ENCODE measurements around the gene WDR20.

DNA sequence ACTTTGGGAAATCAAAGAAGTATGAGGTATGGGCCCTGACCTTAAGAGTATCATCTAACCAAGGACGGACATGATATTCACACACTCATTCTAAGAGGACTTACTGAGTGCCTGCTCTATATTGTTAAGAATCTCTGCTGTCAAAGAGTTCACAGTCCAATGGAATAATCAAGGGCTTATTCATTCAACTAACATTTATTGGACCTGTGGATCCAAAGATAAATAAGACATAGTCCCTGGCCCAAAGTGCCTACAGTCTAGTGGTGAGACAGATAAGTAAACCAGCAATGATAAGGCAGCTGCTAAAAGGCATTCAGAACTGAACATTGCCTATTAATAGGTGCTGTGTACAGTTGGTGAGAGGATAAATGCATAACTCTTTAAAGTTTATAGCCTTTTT, 11.0 kb downstream of the WDR20 start:
- TF ChIP-seq, protein P1, sequence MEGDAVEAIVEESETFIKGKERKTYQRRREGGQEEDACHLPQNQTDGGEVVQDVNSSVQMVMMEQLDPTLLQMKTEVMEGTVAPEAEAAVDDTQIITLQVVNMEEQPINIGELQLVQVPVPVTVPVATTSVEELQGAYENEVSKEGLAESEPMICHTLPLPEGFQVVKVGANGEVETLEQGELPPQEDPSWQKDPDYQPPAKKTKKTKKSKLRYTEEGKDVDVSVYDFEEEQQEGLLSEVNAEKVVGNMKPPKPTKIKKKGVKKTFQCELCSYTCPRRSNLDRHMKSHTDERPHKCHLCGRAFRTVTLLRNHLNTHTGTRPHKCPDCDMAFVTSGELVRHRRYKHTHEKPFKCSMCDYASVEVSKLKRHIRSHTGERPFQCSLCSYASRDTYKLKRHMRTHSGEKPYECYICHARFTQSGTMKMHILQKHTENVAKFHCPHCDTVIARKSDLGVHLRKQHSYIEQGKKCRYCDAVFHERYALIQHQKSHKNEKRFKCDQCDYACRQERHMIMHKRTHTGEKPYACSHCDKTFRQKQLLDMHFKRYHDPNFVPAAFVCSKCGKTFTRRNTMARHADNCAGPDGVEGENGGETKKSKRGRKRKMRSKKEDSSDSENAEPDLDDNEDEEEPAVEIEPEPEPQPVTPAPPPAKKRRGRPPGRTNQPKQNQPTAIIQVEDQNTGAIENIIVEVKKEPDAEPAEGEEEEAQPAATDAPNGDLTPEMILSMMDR (conservative IDR thresholded peaks at IDR 0.05; ENCODE audit: low read depth, low read length): no peak
- no peak for TF ChIP-seq POLR2A (IDR thresholded peaks at IDR 0.05; ENCODE audit: low read depth, low read length)
- no peak for TF ChIP-seq RAD21 (IDR thresholded peaks at IDR 0.05; ENCODE audit: low read length)
- no peak for TF ChIP-seq RFX5 (IDR thresholded peaks at IDR 0.05; ENCODE audit: low read depth, low read length)
- no peak for TF ChIP-seq RCOR1 (IDR thresholded peaks at IDR 0.05; ENCODE audit: insufficient replicate concordance, low read length)
- TF ChIP-seq, protein P2, sequence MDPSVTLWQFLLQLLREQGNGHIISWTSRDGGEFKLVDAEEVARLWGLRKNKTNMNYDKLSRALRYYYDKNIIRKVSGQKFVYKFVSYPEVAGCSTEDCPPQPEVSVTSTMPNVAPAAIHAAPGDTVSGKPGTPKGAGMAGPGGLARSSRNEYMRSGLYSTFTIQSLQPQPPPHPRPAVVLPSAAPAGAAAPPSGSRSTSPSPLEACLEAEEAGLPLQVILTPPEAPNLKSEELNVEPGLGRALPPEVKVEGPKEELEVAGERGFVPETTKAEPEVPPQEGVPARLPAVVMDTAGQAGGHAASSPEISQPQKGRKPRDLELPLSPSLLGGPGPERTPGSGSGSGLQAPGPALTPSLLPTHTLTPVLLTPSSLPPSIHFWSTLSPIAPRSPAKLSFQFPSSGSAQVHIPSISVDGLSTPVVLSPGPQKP (IDR thresholded peaks at IDR 0.05; ENCODE audit: borderline replicate concordance, low read depth, low read length): no peak
- TF ChIP-seq MXI1 (IDR thresholded peaks at IDR 0.05; ENCODE audit: borderline replicate concordance, low read depth, low read length): no peak
- TF ChIP-seq SMC3 (IDR thresholded peaks at IDR 0.05; ENCODE audit: low read depth, low read length): no peak
- no peak for TF ChIP-seq MAFK (IDR thresholded peaks at IDR 0.05; ENCODE audit: low read depth, low read length)
